HEK293 (cell line): Measurements from ENCODE around the gene GAS1.

Experiments used
- ZNF133 ChIP-seq: fragments of 450-650 bp; formaldehyde crosslinking; IDR thresholded peaks from 2 replicates; pipeline ENCODE4 v1.5.1; 2016; ENCODE audit warnings: missing biosample characterization, missing genetic modification characterization
- ZNF350 ChIP-seq: fragments of 450-650 bp; formaldehyde crosslinking; IDR thresholded peaks from 2 replicates; pipeline ENCODE4 v1.5.0; 2017; ENCODE audit warnings: missing biosample characterization, mild to moderate bottlenecking, missing genetic modification characterization
- ZNF560 ChIP-seq: fragments of 450-650 bp; formaldehyde crosslinking; IDR thresholded peaks from 2 replicates; pipeline ENCODE4 v1.5.1; 2017; ENCODE audit warnings: missing biosample characterization, missing genetic modification characterization, borderline replicate concordance

GRCh38 chr9:86941197-86941596 lies 6.1 kb downstream of the GAS1 start:
- TF ChIP-seq ZNF560 (tag by site-specific recombination), result no peak
- no peak for TF ChIP-seq ZNF133 (tag by site-specific recombination)
- TF ChIP-seq ZNF350 (tag by site-specific recombination), result no peak
